Neural crest cell (in vitro differentiated cells): Measurements from ENCODE around the gene SPIB. TPM values are rescaled to one million over a fixed set of nuclear protein-coding genes. Genes with fewer than 3 reads are reported as not detected.

Experiments used
- DNase-seq: peaks from one replicate; pipeline ENCODE4 v3.0.0; 2021; ENCODE audit warnings: low read depth, mixed read lengths, low spot score
- H3K27ac Mint-ChIP-seq: one replicate; pipeline ENCODE4 v1.8.0; 2021; ENCODE audit warnings: mild to moderate bottlenecking, mixed read lengths; ENCODE audit not compliant: unreplicated experiment
- H3K27me3 Mint-ChIP-seq: 2 replicates; pipeline ENCODE4 v1.8.0; 2021; ENCODE audit warnings: low read depth, mild to moderate bottlenecking, mixed read lengths
- H3K36me3 Mint-ChIP-seq: 2 replicates; pipeline ENCODE4 v1.8.0; 2021; ENCODE audit warnings: low read depth, mild to moderate bottlenecking, mixed read lengths
- H3K4me1 Mint-ChIP-seq: 2 replicates; pipeline ENCODE4 v1.8.0; 2021; ENCODE audit warnings: mixed read lengths
- H3K4me3 Mint-ChIP-seq: one replicate; pipeline ENCODE4 v1.8.0; 2021; ENCODE audit warnings: mild to moderate bottlenecking, mixed read lengths
- H3K9me3 Mint-ChIP-seq: 2 replicates; pipeline ENCODE4 v1.8.0; 2021; ENCODE audit warnings: mixed read lengths
- CTCF ChIP-seq: fragments of 200-600 bp; sonication (generic); conservative IDR thresholded peaks from 2 replicates; pipeline ENCODE4 v1.5.0; 2021; ENCODE audit warnings: antibody characterized with exemption, mild to moderate bottlenecking
- total RNA-seq: library from RNA; stranded (reverse); gene quantifications from 2 replicates; pipeline ENCODE4 v1.2.1, GENCODE V29; 2021

The SPIB gene
- total RNA-seq, 1 donor from 2014 or later, result not detected

GRCh38 chr19:50420808-50421207 is 2.1 kb downstream of the SPIB start:
- H3K4me1 Mint-ChIP-seq, result peaks cover 16% of the 10 kb centered on the region
- DNase-seq, result no peak
- no peaks in the 10 kb centered on the region for H3K36me3 Mint-ChIP-seq
- H3K27ac Mint-ChIP-seq, result no peak overlapping the region
- no peak overlapping the region for H3K4me3 Mint-ChIP-seq
- no peaks in the 10 kb centered on the region for H3K9me3 Mint-ChIP-seq
- H3K27me3 Mint-ChIP-seq, result peaks cover 34% of the 10 kb centered on the region
- TF ChIP-seq CTCF, result no peak

GRCh38 chr19:50422397-50423278 is 3.9 kb downstream of the SPIB start:
- no peaks in the 10 kb centered on the region for H3K9me3 Mint-ChIP-seq
- no peak for DNase-seq
- no peak for TF ChIP-seq CTCF
- H3K27me3 Mint-ChIP-seq, result peaks cover 34% of the 10 kb centered on the region
- H3K4me3 Mint-ChIP-seq, result no peak overlapping the region
- no peaks in the 10 kb centered on the region for H3K36me3 Mint-ChIP-seq
- H3K4me1 Mint-ChIP-seq, result peaks cover 16% of the 10 kb centered on the region
- H3K27ac Mint-ChIP-seq, result no peak overlapping the region

GRCh38 chr19:50423279-50424113 is 4.8 kb downstream of the SPIB start:
- Mint-ChIP-seq H3K4me3 (no peak overlapping the region), H3K27ac (no peak overlapping the region), H3K4me1 (peaks cover 16% of the 10 kb centered on the region), H3K36me3 (no peaks in the 10 kb centered on the region), H3K9me3 (no peaks in the 10 kb centered on the region), H3K27me3 (peaks cover 31% of the 10 kb centered on the region)
- DNase-seq, result no peak
- TF ChIP-seq CTCF, result no peak

GRCh38 chr19:50425581-50425980 is 6.8 kb downstream of the SPIB start:
- peaks cover 21% of the 10 kb centered on the region for H3K27me3 Mint-ChIP-seq
- H3K36me3 Mint-ChIP-seq, result no peaks in the 10 kb centered on the region
- H3K4me3 Mint-ChIP-seq, result no peak overlapping the region

More at GRCh38 chr19:50425581-50425980, 6.8 kb downstream of the SPIB start:
- TF ChIP-seq CTCF, result no peak
- no peak for DNase-seq
- Mint-ChIP-seq H3K9me3 (no peaks in the 10 kb centered on the region), H3K27ac (no peak overlapping the region), H3K4me1 (peaks cover 4% of the 10 kb centered on the region)
